H1 (cell line): ENCODE measurements around the gene NETO2. TPM values are rescaled to one million over a fixed set of nuclear protein-coding genes. Genes with fewer than 3 reads are reported as not detected.

Experiments
- CTCF ChIA-PET: fragments of 300-600 bp; sonication (Branson Sonifier 250); formaldehyde crosslinking; loops from one replicate; lab custom pipeline; 2021; ENCODE audit not compliant: partially characterized antibody; lab: Charles Lee
- POLR2A ChIA-PET: fragments of 300-600 bp; sonication (Branson Sonifier 250); formaldehyde crosslinking; loops from one replicate; lab custom pipeline; 2021; ENCODE audit warnings: inconsistent platforms; ENCODE audit not compliant: partially characterized antibody; lab: Charles Lee
- DNase-seq, 2 experiments: peaks; one replicate each; pipeline versions ENCODE4 v3.0.0 to v3.0.0-alpha.2; 2010 to 2022; ENCODE audit warnings: low spot score in 2 of 2, low read depth in 1 of 2, mixed read lengths in 1 of 2
- FAIRE-seq: peaks from 2 replicates; lab custom pipeline; 2011; peaks lifted over from hg19 to GRCh38; lab: Jason Lieb, UNC
- H2AFZ ChIP-seq: 2 replicates; pipeline ENCODE4 v1.8.1; 2012; ENCODE audit warnings: low read length, inconsistent platforms
- H2AK5ac ChIP-seq: 2 replicates; pipeline ENCODE4 v1.6.1; 2013; ENCODE audit warnings: low read depth, low read length
- H2BK120ac ChIP-seq: replicated peaks from 2 replicates; pipeline ENCODE3; 2013; ENCODE audit warnings: low read depth, low read length, inconsistent platforms
- H2BK12ac ChIP-seq: 2 replicates; pipeline ENCODE4 v1.6.1; 2013; ENCODE audit warnings: low read depth, low read length
- H2BK15ac ChIP-seq: 2 replicates; pipeline ENCODE4 v1.6.1; 2013; ENCODE audit warnings: low read length
- H2BK20ac ChIP-seq: 2 replicates; pipeline ENCODE4 v1.6.1; 2013; ENCODE audit warnings: low read length
- H2BK5ac ChIP-seq: 2 replicates; pipeline ENCODE4 v1.6.1; 2013; ENCODE audit warnings: low read depth, low read length
- H3K14ac ChIP-seq: 2 replicates; pipeline ENCODE4 v1.6.1; 2013; ENCODE audit warnings: inconsistent platforms; ENCODE audit not compliant: insufficient read length
- H3K18ac ChIP-seq: 2 replicates; pipeline ENCODE4 v1.6.1; 2013; ENCODE audit warnings: low read length; ENCODE audit errors: extremely low read depth
- H3K23ac ChIP-seq: 2 replicates; pipeline ENCODE4 v1.6.1; 2013; ENCODE audit warnings: inconsistent platforms; ENCODE audit not compliant: insufficient read length
- H3K23me2 ChIP-seq: 2 replicates; pipeline ENCODE4 v1.6.1; 2013; ENCODE audit warnings: low read depth, low read length
- H3K27ac ChIP-seq: 2 replicates; pipeline ENCODE4 v1.6.1; 2011; ENCODE audit warnings: low read depth, low read length, inconsistent platforms
- H3K27me3 ChIP-seq, 4 experiments: replicated peaks in 1 of 4; 1 replicate in 1 of 4; 2 replicates in 3 of 4; pipeline versions ENCODE4 v1.6.1 to v1.8.1; 2011 to 2013; ENCODE audit warnings: low read length in 3 of 4, mild to moderate bottlenecking in 3 of 4, inconsistent platforms in 2 of 4, mixed read lengths in 2 of 4, moderate library complexity in 1 of 4; ENCODE audit not compliant: control insufficient read depth in 3 of 4, insufficient read depth in 3 of 4; ENCODE audit errors: extremely low read depth in 1 of 4
- H3K36me3 ChIP-seq, 4 experiments: 2 replicates each; pipeline versions ENCODE4 v1.6.1 to v1.8.1; 2011 to 2013; ENCODE audit warnings: mild to moderate bottlenecking in 4 of 4, low read length in 3 of 4, moderate library complexity in 2 of 4, control low read depth in 1 of 4, inconsistent platforms in 1 of 4; ENCODE audit not compliant: insufficient read depth in 4 of 4, control insufficient read depth in 2 of 4
- H3K4ac ChIP-seq: replicated peaks from 2 replicates; pipeline ENCODE3; 2013; ENCODE audit warnings: low read length, low read depth, mixed read lengths, inconsistent platforms; ENCODE audit not compliant: insufficient read length
- H3K4me1 ChIP-seq, 4 experiments: replicated peaks in 1 of 4; 1 replicate in 1 of 4; 2 replicates in 3 of 4; pipeline versions ENCODE4 v1.6.1 to v1.8.1; 2011 to 2013; ENCODE audit warnings: low read length in 3 of 4, inconsistent platforms in 2 of 4, mixed read lengths in 1 of 4; ENCODE audit not compliant: insufficient read depth in 4 of 4, control insufficient read depth in 3 of 4
- H3K4me2 ChIP-seq, 2 experiments: 2 replicates each; pipeline versions ENCODE4 v1.6.1 to v1.8.1; 2011 to 2013; ENCODE audit warnings: low read depth in 2 of 2, low read length in 2 of 2, control low read depth in 1 of 2, inconsistent platforms in 1 of 2, mild to moderate bottlenecking in 1 of 2; ENCODE audit not compliant: insufficient read depth in 1 of 2
- H3K4me3 ChIP-seq, 4 experiments: fragments of 200-600, 300-600 bp in 1 of 4; sonication (generic), shearing (Covaris generic), sonication (Bioruptor Twin) in 1 of 4; 2 replicates each; pipeline versions ENCODE4 v1.5.1 to v1.8.1; 2011 to 2016; ENCODE audit warnings: low read length in 4 of 4, low read depth in 3 of 4, control low read depth in 2 of 4, inconsistent platforms in 2 of 4, mild to moderate bottlenecking in 2 of 4, mixed read lengths in 1 of 4, moderate library complexity in 1 of 4; ENCODE audit not compliant: insufficient read depth in 2 of 4; ENCODE audit errors: extremely low read depth in 1 of 4
- H3K56ac ChIP-seq: replicated peaks from 2 replicates; pipeline ENCODE3; 2013; ENCODE audit warnings: low read depth, mild to moderate bottlenecking, mixed read lengths, low read length, inconsistent platforms; ENCODE audit not compliant: insufficient read length
- H3K79me1 ChIP-seq: 2 replicates; pipeline ENCODE4 v1.6.1; 2013; ENCODE audit warnings: low read depth, low read length, control low read depth
- H3K79me2 ChIP-seq, 2 experiments: 2 replicates each; pipeline versions ENCODE4 v1.6.1 to v1.8.1; 2012 to 2013; ENCODE audit warnings: low read length in 2 of 2, mild to moderate bottlenecking in 2 of 2, inconsistent platforms in 1 of 2; ENCODE audit not compliant: insufficient read depth in 2 of 2, control insufficient read depth in 1 of 2
- H3K9ac ChIP-seq, 4 experiments: replicated peaks in 1 of 4; 1 replicate in 1 of 4; 2 replicates in 3 of 4; pipeline versions ENCODE4 v1.6.1 to v1.8.1; 2011 to 2013; ENCODE audit warnings: low read depth in 3 of 4, low read length in 3 of 4, control low read depth in 2 of 4, mild to moderate bottlenecking in 2 of 4, moderate library complexity in 2 of 4, inconsistent platforms in 1 of 4; ENCODE audit errors: extremely low read depth in 1 of 4
- H3K9me3 ChIP-seq, 2 experiments: 2 replicates each; pipeline versions ENCODE4 v1.6.1 to v1.8.1; 2012 to 2013; ENCODE audit warnings: mild to moderate bottlenecking in 2 of 2, moderate library complexity in 2 of 2, control low read depth in 1 of 2, inconsistent platforms in 1 of 2, low read depth in 1 of 2, low read length in 1 of 2, mixed read lengths in 1 of 2; ENCODE audit not compliant: insufficient read depth in 2 of 2
- H4K20me1 ChIP-seq, 2 experiments: replicated peaks in 1 of 2; 2 replicates each; pipeline versions ENCODE3 to v1.8.1; 2011 to 2013; ENCODE audit warnings: inconsistent platforms in 2 of 2, low read length in 2 of 2, mild to moderate bottlenecking in 1 of 2; ENCODE audit not compliant: insufficient read depth in 2 of 2, control insufficient read depth in 1 of 2
- H4K5ac ChIP-seq: 2 replicates; pipeline ENCODE4 v1.6.1; 2013; ENCODE audit warnings: low read length, low read depth, mixed read lengths, inconsistent platforms; ENCODE audit not compliant: insufficient read length
- H4K8ac ChIP-seq: 2 replicates; pipeline ENCODE4 v1.8.0; 2013; ENCODE audit warnings: mild to moderate bottlenecking, moderate library complexity, low read length, inconsistent platforms; ENCODE audit not compliant: insufficient read depth; ENCODE audit errors: extremely low read depth
- H4K91ac ChIP-seq: replicated peaks from 2 replicates; pipeline ENCODE3; 2013; ENCODE audit warnings: low read length, mixed read lengths, inconsistent platforms; ENCODE audit not compliant: insufficient read length
- ASH2L ChIP-seq: fragments of 200-600, 300-600 bp; sonication (generic); IDR thresholded peaks from one replicate; pipeline ENCODE4 v1.7.1; 2017; ENCODE audit warnings: low read length
- EGR1 ChIP-seq: IDR thresholded peaks from 2 replicates; pipeline ENCODE4 v1.6.1; 2011; ENCODE audit warnings: low read depth, low read length, borderline replicate concordance
- KDM1A ChIP-seq: fragments of 200-600, 300-600 bp; sonication (generic); IDR thresholded peaks from 2 replicates; pipeline ENCODE4 v1.7.1; 2016; ENCODE audit warnings: mild to moderate bottlenecking, low read length, borderline replicate concordance
- KDM5A ChIP-seq: fragments of 200-600 bp; IDR thresholded peaks from 2 replicates; pipeline ENCODE4 v1.7.1; 2012; ENCODE audit warnings: mild to moderate bottlenecking, low read length, inconsistent platforms, mixed read lengths
- POLR2A ChIP-seq, 2 experiments: IDR thresholded peaks; 1 replicate in 1 of 2; 2 replicates in 1 of 2; pipeline ENCODE4 v1.6.1; 2011; ENCODE audit warnings: low read depth in 2 of 2, low read length in 2 of 2, mild to moderate bottlenecking in 2 of 2; ENCODE audit errors: control extremely low read depth in 1 of 2
- RAD21 ChIP-seq, 2 experiments: IDR thresholded peaks in 1 of 2; conservative IDR thresholded peaks in 1 of 2; 2 replicates each; pipeline ENCODE4 v1.6.1; 2011; ENCODE audit warnings: low read depth in 2 of 2, low read length in 2 of 2, improper control_type of control experiment in 1 of 2, inconsistent platforms in 1 of 2, mild to moderate bottlenecking in 1 of 2, moderate library complexity in 1 of 2
- RNF2 ChIP-seq: fragments of 200-900, 300-1000 bp; sonication (generic); IDR thresholded peaks from 2 replicates; pipeline ENCODE4 v1.7.1; 2016; ENCODE audit warnings: borderline replicate concordance, low read depth, mild to moderate bottlenecking, antibody characterized with exemption, low read length; ENCODE audit not compliant: poor library complexity, severe bottlenecking; ENCODE audit errors: missing control alignments
- WGBS, 2 experiments: shearing (Covaris generic) in 1 of 2; methylation state at CpG; one replicate each; pipeline versions ENCODE4 v1.1.6 to v1.1.7; 2013 to 2015; ENCODE audit warnings: low lambda C conversion rate in 2 of 2, mixed read lengths in 2 of 2, inconsistent platforms in 1 of 2, low coverage in 1 of 2, missing lambda C conversion rate in 1 of 2; ENCODE audit not compliant: insufficient replicate concordance in 2 of 2, insufficient coverage in 1 of 2, insufficient read length in 1 of 2; ENCODE audit errors: extremely low coverage in 1 of 2, missing lambda C conversion rate in 1 of 2; 5-methylcytosine and 5-hydroxymethylcytosine counted together
- polyA plus RNA-seq, 7 experiments: library from polyadenylated mRNA; depleted of rRNA in 3 of 7; stranded (reverse) in 5 of 7; unstranded in 2 of 7; fragments of >200 nt in 5 of 7; fragments of 200-250 nt in 2 of 7; gene quantifications; 1 replicate in 5 of 7; 2 replicates in 1 of 7; 4 replicates in 1 of 7; pipeline versions ENCODE4 v1.2.1 to v1.2.3, GENCODE V29; 2011 to 2013; ENCODE audit warnings: missing spikeins in 2 of 7, mixed read lengths in 2 of 7
- total RNA-seq: library from RNA; stranded (reverse); fragmentation: NEBNext Ultra II Directional; extraction: Animal tissue kit (Norgen Biotek cat#: 25700); gene quantifications from 2 replicates; pipeline ENCODE4 v1.2.1, GENCODE V29; 2021
- TF ChIP-seq, protein P1 (sequence below), 3 experiments: IDR thresholded peaks; 1 replicate in 2 of 3; 2 replicates in 1 of 3; pipeline versions ENCODE4 v1.5.1 to v1.6.1; 2011; ENCODE audit warnings: low read length in 3 of 3, mild to moderate bottlenecking in 3 of 3, inconsistent platforms in 2 of 3, low read depth in 1 of 3, moderate library complexity in 1 of 3; ENCODE audit not compliant: insufficient read depth in 1 of 3; ENCODE audit errors: control extremely low read depth in 1 of 3

The NETO2 gene
- total and polyA plus RNA-seq, 2 of the 8 experiments (the other 6 are each of a cell fraction or from before 2014, with no cell fraction given), result 9.4 to 12.5 TPM

- H4K5ac ChIP-seq, result no peak overlapping the region
- no peaks in the 10 kb centered on the region for H3K79me2 ChIP-seq
- no peaks in the 10 kb centered on the region for H3K79me1 ChIP-seq
- H4K20me1 ChIP-seq, result no peaks in the 10 kb centered on the region
- no peak overlapping the region for H4K91ac ChIP-seq
- H3K4ac ChIP-seq, result no peak overlapping the region
- no peaks in the 10 kb centered on the region for H3K27me3 ChIP-seq
- no peak overlapping the region for H3K4me2 ChIP-seq
- H3K9me3 ChIP-seq, result no peaks in the 10 kb centered on the region
- no peak overlapping the region for H2AK5ac ChIP-seq
- TF ChIP-seq EGR1 (no peak), RAD21 (IDR thresholded peaks at IDR 0.05 in 1 of 2, conservative IDR thresholded peaks at IDR 0.05 in 1 of 2; ENCODE audit: low read depth in 2 of 2, low read length in 2 of 2) (peak; percentile 34), KDM5A (no peak), KDM1A (no peak), RNF2 (no peak), POLR2A (IDR thresholded peaks at IDR 0.05; ENCODE audit: control extremely low read depth in 1 of 2, low read depth in 2 of 2, low read length in 2 of 2) (no peak), ASH2L (no peak)
- TF ChIP-seq, protein P1, sequence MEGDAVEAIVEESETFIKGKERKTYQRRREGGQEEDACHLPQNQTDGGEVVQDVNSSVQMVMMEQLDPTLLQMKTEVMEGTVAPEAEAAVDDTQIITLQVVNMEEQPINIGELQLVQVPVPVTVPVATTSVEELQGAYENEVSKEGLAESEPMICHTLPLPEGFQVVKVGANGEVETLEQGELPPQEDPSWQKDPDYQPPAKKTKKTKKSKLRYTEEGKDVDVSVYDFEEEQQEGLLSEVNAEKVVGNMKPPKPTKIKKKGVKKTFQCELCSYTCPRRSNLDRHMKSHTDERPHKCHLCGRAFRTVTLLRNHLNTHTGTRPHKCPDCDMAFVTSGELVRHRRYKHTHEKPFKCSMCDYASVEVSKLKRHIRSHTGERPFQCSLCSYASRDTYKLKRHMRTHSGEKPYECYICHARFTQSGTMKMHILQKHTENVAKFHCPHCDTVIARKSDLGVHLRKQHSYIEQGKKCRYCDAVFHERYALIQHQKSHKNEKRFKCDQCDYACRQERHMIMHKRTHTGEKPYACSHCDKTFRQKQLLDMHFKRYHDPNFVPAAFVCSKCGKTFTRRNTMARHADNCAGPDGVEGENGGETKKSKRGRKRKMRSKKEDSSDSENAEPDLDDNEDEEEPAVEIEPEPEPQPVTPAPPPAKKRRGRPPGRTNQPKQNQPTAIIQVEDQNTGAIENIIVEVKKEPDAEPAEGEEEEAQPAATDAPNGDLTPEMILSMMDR (IDR thresholded peaks at IDR 0.05; ENCODE audit: control extremely low read depth in 1 of 3, insufficient read depth in 1 of 3, low read depth in 1 of 3, low read length in 3 of 3), result peak in 2 of 3 experiments; percentile 13 to 14; a peak in 2 of 4 replicates
- H3K23ac ChIP-seq, result no peak overlapping the region
- no peak overlapping the region for H2BK120ac ChIP-seq
- ChIA-PET CTCF (interaction anchor here (0.8 to 2.5 kb wide), 3 partner anchors 13 to 52 kb away, joined by 3 to 19 read pairs (median 8); partner anchors contain the start of gene NETO2), POLR2A (interaction anchor here (0.7 kb wide), 1 partner anchor 10 kb away, joined by 3 read pairs; no protein-coding TSS in a partner anchor)
- H2BK20ac ChIP-seq, result no peak overlapping the region
- H3K27ac ChIP-seq, result no peak overlapping the region
- H3K23me2 ChIP-seq, result no peaks in the 10 kb centered on the region; the same call in 1 of the 2 replicates
- H2BK12ac ChIP-seq, result no peak overlapping the region
- H2BK15ac ChIP-seq, result no peak overlapping the region
- 90% methylated on average over 10 of the region's 10 CpGs; no CpG with 5 or more reads in 1 of the 2 experiments for WGBS, 2 experiments
- H3K56ac ChIP-seq, result no peak overlapping the region
- no peak overlapping the region for H2AFZ ChIP-seq
- no peak overlapping the region for H3K18ac ChIP-seq
- no peaks in the 10 kb centered on the region for H3K36me3 ChIP-seq
- no peak overlapping the region for H2BK5ac ChIP-seq
- no peak overlapping the region for H3K4me3 ChIP-seq
- no peak overlapping the region for H3K9ac ChIP-seq
- no peak overlapping the region for H4K8ac ChIP-seq
- no peak overlapping the region for H3K14ac ChIP-seq
- no peak for DNase-seq
- H3K4me1 ChIP-seq, result no peaks in the 10 kb centered on the region
- no peak for FAIRE-seq
These were observed 19.1 kb upstream of the NETO2 start for GRCh38 chr16:47162670-47163420.
